HAP-1 (cell line): ENCODE results near the gene RGS9BP.
A peak's percentile ranks its signal among the peaks of the same experiment; 100 is the strongest.
"Not testable (repeated sequence)": the region's sequence is repeated elsewhere in the genome, so short reads cannot be mapped to it uniquely, and the experiment has no call there.

Experiments
- DNase-seq, 2 experiments: peaks; one replicate each; pipeline ENCODE4 v3.0.0-alpha.2; 2016 to 2020; ENCODE audit warnings: low spot score in 2 of 2
- H3K27me3 ChIP-seq: fragments of 250-450 bp; sonication (Bioruptor Pico); 2 replicates; pipeline ENCODE4 v1.5.1; 2020; ENCODE audit warnings: low read depth, mild to moderate bottlenecking, moderate library complexity
- H3K36me3 ChIP-seq: fragments of 250-450 bp; sonication (Bioruptor Pico); replicated peaks from 2 replicates; pipeline ENCODE4 v1.5.1; 2020; ENCODE audit warnings: mild to moderate bottlenecking
- H3K4me1 ChIP-seq: fragments of 250-450 bp; sonication (Bioruptor Pico); 2 replicates; pipeline ENCODE4 v1.5.1; 2020; ENCODE audit warnings: mild to moderate bottlenecking
- H3K4me3 ChIP-seq: fragments of 250-450 bp; sonication (Bioruptor Pico); 2 replicates; pipeline ENCODE4 v1.5.1; 2020; ENCODE audit warnings: mild to moderate bottlenecking, moderate library complexity
- H3K9me3 ChIP-seq: fragments of 250-450 bp; sonication (Bioruptor Pico); 2 replicates; pipeline ENCODE4 v1.5.1; 2020; ENCODE audit warnings: mild to moderate bottlenecking, moderate library complexity
- in situ Hi-C: fragments of 300-500 bp; cut with MboI; formaldehyde crosslinking; loops from 3 replicates; pipeline ENCODE4 v1.14.3; 2020; ENCODE audit warnings: low sequenced_read_pairs, inconsistent platforms, mixed read lengths

Gene RGS9BP, protein sequence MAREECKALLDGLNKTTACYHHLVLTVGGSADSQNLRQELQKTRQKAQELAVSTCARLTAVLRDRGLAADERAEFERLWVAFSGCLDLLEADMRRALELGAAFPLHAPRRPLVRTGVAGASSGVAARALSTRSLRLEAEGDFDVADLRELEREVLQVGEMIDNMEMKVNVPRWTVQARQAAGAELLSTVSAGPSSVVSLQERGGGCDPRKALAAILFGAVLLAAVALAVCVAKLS

DNA sequence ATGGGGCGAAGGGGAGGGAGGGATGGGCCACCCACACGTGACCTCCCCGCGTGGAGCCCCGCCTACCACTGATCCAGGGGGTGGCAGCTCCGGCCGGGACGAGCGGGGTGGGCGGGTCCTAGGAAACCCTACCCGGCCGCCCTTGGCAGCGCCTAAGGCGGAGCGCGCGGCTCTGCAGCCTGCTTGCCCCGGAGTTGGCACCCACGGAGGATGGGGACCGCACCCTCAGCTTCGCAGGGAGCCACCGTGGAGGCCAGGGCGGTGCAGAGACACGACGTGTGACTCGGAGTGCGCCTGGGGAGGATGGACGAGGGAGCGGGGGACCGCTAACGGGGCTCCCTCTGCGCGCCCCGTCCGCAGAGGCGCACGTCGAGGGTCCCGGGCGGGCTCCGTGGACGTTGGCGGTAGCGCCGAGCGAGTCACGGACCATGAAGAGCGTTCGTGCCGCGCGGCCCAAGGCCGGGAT, at the start of gene RGS9BP:
TSS of gene RGS9BP (plus strand) at position 129 of the 466 bp plus-strand sequence. CDS start 416 bp downstream, outside the sequence.
- Histone ChIP-seq H3K9me3 (no peaks in the 10 kb centered on the region), H3K36me3 (no peaks in the 10 kb centered on the region), H3K4me1 (peaks cover 19% of the 10 kb centered on the region), H3K27me3 (no peaks in the 10 kb centered on the region), H3K4me3 (peak within 1 kb of the TSS; percentile 87)
- DNase-seq, result peak; percentile 66 to 92
- in situ Hi-C loops, result loop anchor here (25.0 kb wide), 1 partner anchor 512 kb away; the partner anchor contains the start of gene LRP3

DNA sequence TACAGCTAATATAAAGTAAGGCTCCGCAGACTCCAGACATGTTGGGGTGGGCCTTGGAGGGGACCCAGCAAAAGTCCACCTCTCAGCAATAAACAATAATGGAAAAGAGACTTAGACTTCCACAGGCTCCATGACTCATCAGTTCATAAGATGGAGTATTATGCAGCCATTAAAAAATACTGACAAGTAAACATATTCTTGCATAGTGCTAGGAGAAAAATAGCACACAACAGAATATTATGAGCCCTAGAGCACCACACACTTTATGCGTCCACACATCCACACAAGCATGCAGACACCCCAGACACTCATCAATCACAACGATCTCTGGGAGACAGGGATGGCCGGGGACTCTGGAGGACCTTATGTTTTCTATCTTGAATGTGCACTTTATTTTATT, 48.7 kb upstream of the RGS9BP start:
- in situ Hi-C loops, result no loop called here
- DNase-seq, result no peak
- Histone ChIP-seq H3K36me3 (peaks cover 73% of the 10 kb centered on the region), H3K27me3 (no peaks in the 10 kb centered on the region), H3K4me3 (no peak overlapping the region), H3K4me1 (no peaks in the 10 kb centered on the region), H3K9me3 (no peaks in the 10 kb centered on the region)

DNA sequence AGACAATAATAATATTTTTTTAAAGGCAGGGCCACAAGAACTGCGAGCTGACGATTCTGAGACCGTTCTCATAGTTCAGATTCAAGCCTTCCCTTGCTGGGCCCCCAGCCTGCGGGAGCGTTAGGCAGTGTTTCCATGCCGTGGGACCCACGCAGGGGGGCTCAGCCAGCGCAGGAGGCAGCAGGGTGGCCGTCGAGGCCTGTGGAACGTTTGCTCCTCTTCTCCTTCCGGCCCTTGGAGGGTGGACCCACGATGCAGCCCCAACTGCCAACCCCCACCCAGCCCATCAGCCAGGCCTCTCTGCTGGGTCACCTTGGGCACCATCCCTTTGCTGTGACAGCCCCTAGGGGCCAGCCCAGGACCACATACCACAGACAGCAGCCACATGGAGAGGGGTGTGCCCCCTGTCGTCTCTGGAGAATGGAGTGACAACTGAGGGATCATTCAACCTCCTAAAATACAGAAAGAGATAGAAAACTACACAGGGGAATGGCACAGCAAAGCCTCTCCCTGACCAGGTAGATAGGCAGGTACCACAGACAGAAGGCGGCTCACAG, 47.9 kb upstream of the RGS9BP start:
- peaks cover 70% of the 10 kb centered on the region for H3K36me3 ChIP-seq
- no peak overlapping the region for H3K4me3 ChIP-seq
- H3K9me3 ChIP-seq, result no peaks in the 10 kb centered on the region
- no peaks in the 10 kb centered on the region for H3K27me3 ChIP-seq
- in situ Hi-C loops, result no loop called here
- DNase-seq, result no peak
- H3K4me1 ChIP-seq, result no peaks in the 10 kb centered on the region

DNA sequence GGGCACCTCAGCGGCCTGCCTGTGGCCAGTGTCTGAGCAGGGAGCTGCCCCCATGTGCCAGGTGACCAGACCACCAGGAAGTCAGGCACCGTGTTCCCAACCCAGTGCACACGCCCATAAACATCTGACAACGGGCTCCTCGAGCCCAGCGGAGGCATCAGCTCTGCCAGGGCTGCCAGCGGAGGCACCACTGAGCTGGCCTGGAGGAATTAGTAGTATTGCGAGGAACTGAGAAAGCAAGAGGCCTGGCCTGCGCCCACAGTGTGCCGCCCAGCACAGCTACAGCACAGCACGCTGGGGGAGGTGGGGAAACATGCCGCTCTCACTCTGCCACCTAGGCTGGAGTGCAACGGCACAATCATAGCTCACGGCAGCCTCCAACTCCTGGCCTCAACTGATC, 45.3 kb upstream of the RGS9BP start:
- in situ Hi-C loops, result no loop called here
- H3K36me3 ChIP-seq, result peaks cover 57% of the 10 kb centered on the region
- H3K4me3 ChIP-seq, result no peak overlapping the region
- H3K9me3 ChIP-seq, result no peaks in the 10 kb centered on the region
- H3K4me1 ChIP-seq, result no peaks in the 10 kb centered on the region
- H3K27me3 ChIP-seq, result no peaks in the 10 kb centered on the region
- DNase-seq, result no peak

DNA sequence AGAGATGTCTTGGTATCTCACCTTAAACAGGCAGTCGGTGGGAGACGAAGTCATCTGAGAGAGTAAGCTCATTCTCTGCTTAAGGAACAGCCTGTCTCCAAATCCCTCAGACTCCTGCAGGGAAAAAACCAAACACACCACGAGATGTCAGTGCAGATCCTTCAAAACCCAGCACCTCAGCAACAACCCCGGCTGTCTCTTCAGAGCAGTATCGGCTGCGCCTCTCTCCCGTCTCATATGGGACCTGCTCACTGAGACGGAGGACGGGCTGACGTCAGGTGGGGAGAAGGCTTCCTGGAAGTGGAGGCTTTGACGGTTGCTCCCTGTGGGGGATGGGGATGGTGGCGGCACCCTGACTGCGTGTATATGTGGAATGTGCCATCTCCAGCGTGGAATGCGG, 44.3 kb upstream of the RGS9BP start:
- Histone ChIP-seq H3K4me1 (no peaks in the 10 kb centered on the region), H3K36me3 (peaks cover 61% of the 10 kb centered on the region), H3K9me3 (no peaks in the 10 kb centered on the region), H3K27me3 (no peaks in the 10 kb centered on the region), H3K4me3 (no peak overlapping the region)
- no peak for DNase-seq
- in situ Hi-C loops, result no loop called here

DNA sequence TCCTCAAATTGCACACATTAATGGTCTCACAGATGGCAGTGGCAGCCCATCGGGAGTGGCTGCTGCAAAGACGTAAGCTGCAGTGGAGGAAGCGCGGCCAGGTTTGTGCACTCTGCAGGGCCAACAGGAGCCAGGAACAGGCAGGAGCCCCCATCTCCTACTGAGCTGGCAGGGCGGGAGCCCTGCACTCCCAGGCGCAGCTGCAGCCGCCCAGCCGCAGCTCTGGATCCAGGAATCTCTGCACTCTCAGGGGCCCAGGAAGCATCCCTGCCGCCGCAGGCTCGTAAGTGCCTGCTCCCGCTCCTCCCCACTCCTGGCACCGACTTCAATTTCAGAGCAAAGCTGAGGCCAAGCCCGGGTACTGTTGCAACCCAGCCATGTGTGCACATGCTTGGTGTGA, 38.2 kb upstream of the RGS9BP start:
- in situ Hi-C loops, result no loop called here
- H3K4me1 ChIP-seq, result no peaks in the 10 kb centered on the region
- no peaks in the 10 kb centered on the region for H3K27me3 ChIP-seq
- peaks cover 57% of the 10 kb centered on the region for H3K36me3 ChIP-seq
- no peak for DNase-seq
- no peak overlapping the region for H3K4me3 ChIP-seq
- H3K9me3 ChIP-seq, result no peaks in the 10 kb centered on the region

DNA sequence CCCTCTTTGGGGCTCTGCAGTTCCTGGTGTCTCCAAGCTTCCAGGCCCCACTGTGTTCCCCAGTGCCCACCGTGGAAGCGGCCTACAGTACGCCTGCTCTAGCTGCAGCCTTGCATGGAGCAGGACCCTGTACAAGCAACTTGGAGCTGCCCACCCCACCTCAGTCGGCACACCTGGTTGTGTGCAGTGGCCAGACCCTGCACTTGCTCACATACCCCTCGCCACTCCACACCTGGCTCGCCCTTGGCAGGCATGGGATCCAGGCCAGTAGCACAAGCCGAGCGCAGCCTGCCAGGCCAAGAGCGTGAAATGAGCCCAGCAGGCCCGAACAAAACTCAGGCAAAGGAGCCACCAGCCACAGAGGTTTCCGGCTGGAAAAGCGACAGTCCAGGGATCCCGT, 37.0 kb upstream of the RGS9BP start:
- DNase-seq, result no peak
- Histone ChIP-seq H3K4me1 (no peaks in the 10 kb centered on the region), H3K9me3 (no peaks in the 10 kb centered on the region), H3K36me3 (peaks cover 63% of the 10 kb centered on the region), H3K27me3 (no peaks in the 10 kb centered on the region), H3K4me3 (no peak overlapping the region)
- in situ Hi-C loops, result no loop called here

DNA sequence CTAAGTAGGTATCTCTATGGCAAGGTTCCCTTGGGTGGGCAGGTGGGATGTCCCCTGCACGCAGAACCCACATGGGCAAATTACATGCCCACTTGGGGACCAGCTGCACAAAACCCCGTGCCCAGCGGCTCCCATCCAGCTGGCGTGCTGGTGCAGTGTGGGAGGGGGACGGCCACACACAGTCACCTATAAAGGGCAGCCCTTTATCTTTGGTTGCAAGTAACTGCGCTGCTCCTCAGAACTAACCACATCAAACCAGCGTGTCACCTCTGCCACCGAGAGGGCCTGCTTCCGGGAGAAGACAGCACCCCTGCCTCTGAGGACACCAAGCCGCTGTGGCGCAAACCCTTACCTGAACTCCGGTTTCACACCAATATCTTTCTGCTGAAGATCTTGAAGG, 32.9 kb upstream of the RGS9BP start:
- Histone ChIP-seq H3K4me3 (no peak overlapping the region), H3K9me3 (no peaks in the 10 kb centered on the region), H3K4me1 (no peaks in the 10 kb centered on the region), H3K27me3 (no peaks in the 10 kb centered on the region), H3K36me3 (peaks cover 75% of the 10 kb centered on the region)
- DNase-seq, result no peak
- in situ Hi-C loops, result no loop called here

DNA sequence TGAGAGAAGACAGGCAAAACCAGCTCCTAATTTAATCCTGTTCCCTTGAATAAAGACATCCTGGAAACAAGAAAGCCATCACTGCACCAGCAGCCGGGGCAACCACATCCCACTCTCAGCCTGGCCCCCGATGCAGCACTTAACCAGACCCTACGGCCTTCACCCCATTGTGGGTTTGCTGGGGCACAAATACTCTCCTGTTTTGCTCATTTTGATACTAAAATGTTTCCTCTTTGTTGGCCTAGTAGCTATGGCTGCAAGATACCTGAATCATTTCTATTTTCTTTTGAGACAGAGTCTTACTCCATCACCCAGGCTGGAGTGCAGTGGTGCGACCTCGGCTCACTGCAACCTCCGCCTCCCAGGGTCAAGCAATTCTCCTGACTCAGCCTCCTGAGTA, 29.1 kb upstream of the RGS9BP start:
- H3K4me1 ChIP-seq, result no peaks in the 10 kb centered on the region
- in situ Hi-C loops, result no loop called here
- no peaks in the 10 kb centered on the region for H3K27me3 ChIP-seq
- H3K9me3 ChIP-seq, result no peaks in the 10 kb centered on the region
- no peak overlapping the region for H3K4me3 ChIP-seq
- DNase-seq, result no peak
- H3K36me3 ChIP-seq, result peaks cover 60% of the 10 kb centered on the region

DNA sequence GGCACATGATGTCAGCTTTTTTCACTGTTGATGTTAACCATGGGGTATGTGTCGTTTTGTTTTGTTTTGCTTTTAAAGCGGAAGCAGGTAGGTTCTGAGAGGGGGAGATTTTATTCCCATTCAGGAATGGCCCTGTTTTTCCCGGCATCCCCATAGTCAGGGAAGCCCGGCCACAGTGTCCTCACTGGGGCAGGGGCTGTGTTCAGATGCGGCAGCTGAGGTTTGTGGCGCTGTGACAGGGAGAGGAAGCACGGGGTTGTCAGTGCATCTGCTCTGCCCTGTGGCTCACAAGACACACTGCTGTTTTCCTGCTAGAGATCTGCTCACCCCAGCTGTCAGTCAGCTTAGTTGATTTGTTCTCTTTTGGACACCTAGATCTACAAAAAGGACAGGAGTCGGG, 28.3 kb upstream of the RGS9BP start:
- H3K4me1 ChIP-seq, result no peaks in the 10 kb centered on the region
- no peaks in the 10 kb centered on the region for H3K27me3 ChIP-seq
- no peaks in the 10 kb centered on the region for H3K9me3 ChIP-seq
- DNase-seq, result no peak
- no peak overlapping the region for H3K4me3 ChIP-seq
- peaks cover 54% of the 10 kb centered on the region for H3K36me3 ChIP-seq
- in situ Hi-C loops, result no loop called here

DNA sequence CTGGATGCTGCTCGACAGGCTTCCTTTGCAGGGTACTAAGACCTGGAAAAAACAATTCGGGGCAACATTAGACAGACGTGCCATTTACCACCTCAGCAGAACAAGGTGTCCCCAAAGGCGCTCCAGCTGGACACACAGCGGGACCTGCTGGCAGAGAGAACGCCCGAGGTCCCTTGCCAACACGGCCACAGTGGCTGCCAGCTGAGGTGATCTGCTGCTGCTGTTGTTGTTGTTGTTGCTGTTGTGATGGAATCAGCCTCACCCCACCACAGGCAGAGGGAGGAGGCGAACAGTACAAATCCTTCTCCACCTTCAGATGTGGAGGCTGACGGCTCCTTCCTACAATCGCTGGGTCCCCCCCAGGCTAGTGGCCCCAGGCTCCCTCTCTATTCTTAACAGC, 25.9 kb upstream of the RGS9BP start:
- Histone ChIP-seq H3K9me3 (no peaks in the 10 kb centered on the region), H3K36me3 (peaks cover 35% of the 10 kb centered on the region), H3K27me3 (no peaks in the 10 kb centered on the region), H3K4me3 (no peak overlapping the region), H3K4me1 (no peaks in the 10 kb centered on the region)
- DNase-seq, result no peak
- in situ Hi-C loops, result no loop called here

DNA sequence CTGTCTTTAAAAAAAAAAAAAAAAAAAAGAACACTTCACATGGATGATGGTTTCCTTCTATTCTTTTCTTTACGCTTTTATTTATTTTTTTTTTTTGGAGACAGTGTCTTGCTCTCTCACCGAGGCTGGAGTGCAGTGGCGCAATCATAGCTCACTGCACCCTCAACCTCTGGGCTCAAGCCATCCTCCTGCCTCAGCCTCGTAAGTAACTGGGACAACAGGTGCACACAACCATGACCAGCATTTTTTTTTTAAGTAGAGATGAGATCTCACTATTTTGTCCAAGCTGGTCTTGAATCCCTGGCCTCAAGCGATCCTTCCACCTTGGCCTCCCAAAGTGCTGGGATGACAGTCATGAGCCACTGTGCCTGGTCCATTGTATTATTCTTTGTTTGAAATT, 25.0 kb upstream of the RGS9BP start:
- Histone ChIP-seq H3K27me3 (no peaks in the 10 kb centered on the region), H3K36me3 (peaks cover 44% of the 10 kb centered on the region)
- in situ Hi-C loops, result no loop called here

DNA sequence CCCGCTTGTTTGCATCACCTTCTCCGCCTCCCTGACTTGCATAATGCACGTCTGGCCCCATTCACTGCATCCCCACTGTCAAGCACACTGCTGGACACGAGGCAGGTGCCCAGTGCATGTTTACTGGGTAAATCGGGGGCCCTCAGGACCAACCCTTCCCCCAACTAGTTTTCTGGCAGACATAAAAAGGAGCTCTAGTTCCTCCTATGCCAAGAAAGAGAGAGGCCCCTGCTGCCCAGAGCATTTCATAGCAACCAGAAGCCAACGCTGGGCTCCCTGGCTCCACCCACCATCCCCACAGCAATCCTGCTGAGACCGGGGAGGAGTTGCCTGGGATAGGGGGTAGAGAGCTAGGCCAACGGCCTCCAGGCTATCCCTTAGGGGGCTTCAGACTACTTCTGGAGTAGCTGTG, 23.9 kb upstream of the RGS9BP start:
- in situ Hi-C loops, result no loop called here
- H3K4me3 ChIP-seq, result no peak overlapping the region
- no peaks in the 10 kb centered on the region for H3K9me3 ChIP-seq
- peaks cover 43% of the 10 kb centered on the region for H3K36me3 ChIP-seq
- DNase-seq, result no peak
- H3K27me3 ChIP-seq, result no peaks in the 10 kb centered on the region
- no peaks in the 10 kb centered on the region for H3K4me1 ChIP-seq

More for the DNA sequence above, 25.0 kb upstream of the RGS9BP start:
- DNase-seq, result no peak
- Histone ChIP-seq H3K4me3 (no peak overlapping the region), H3K4me1 (no peaks in the 10 kb centered on the region), H3K9me3 (no peaks in the 10 kb centered on the region)

DNA sequence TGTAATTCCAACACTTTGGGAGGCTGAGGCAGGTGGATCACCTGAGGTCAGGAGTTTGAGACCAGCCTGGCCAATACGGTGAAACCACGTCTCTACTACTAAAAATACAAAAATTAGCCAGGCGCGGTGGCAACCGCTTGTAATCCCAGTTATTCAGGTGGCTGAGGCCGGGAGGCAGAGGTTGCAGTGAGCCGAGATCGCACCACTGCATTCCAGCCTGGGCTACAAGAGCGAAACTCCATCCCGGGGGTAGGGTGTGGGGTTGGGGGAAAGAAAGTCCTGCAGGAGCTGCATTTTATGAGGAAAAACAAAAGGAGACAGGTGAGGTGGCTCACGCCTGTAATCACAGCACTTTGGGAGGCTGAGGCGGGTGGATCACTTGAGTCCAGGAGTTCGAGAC, 23.3 kb upstream of the RGS9BP start:
- H3K27me3 ChIP-seq, DNase-seq, H3K9me3 ChIP-seq, in situ Hi-C loops, H3K4me3 ChIP-seq, H3K4me1 ChIP-seq: not testable (repeated sequence)
- H3K36me3 ChIP-seq, result peaks cover 38% of the 10 kb centered on the region
